ENCODE data around the gene SLC22A15.

The SLC22A15 gene

DNA sequence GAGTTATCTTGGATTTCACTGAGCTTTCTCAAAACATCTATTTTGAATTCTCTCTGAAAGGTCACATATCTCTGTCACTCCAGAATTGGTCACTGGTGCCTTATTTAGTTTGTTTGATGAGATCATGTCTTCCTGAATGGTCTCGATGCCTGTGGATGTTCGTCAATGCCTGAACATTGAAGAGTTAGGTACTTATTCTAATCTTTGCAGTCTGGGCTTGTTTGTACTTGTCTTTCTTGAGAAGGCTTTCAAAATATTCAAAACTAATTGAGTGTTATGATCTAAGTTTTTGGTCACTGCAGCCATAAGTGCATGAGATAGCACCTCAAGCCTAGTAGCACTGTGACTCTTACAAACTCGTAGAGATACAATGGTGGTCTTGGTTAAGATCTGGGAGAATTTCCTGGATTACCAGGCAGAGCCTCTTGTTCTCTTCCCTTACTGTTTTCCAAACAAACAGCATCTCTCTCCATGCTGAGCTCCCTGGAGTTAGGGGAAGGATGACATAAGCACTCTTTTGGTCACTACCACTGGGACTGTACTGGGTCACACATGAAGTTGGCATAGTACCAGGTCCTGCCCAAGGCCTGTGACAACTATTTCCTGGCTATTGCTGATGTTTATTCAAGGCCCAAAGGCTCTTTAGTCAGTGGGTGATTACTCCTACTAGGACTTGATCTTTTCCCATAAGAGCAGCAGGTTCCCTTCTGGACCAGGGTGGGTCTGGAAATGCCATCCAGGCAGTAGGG is 25.6 kb downstream of the SLC22A15 start:
- H3K4me3 ChIP-seq (ENCODE audit: low read depth, low read length) = no peak overlapping the region
- TF ChIP-seq, protein P1, sequence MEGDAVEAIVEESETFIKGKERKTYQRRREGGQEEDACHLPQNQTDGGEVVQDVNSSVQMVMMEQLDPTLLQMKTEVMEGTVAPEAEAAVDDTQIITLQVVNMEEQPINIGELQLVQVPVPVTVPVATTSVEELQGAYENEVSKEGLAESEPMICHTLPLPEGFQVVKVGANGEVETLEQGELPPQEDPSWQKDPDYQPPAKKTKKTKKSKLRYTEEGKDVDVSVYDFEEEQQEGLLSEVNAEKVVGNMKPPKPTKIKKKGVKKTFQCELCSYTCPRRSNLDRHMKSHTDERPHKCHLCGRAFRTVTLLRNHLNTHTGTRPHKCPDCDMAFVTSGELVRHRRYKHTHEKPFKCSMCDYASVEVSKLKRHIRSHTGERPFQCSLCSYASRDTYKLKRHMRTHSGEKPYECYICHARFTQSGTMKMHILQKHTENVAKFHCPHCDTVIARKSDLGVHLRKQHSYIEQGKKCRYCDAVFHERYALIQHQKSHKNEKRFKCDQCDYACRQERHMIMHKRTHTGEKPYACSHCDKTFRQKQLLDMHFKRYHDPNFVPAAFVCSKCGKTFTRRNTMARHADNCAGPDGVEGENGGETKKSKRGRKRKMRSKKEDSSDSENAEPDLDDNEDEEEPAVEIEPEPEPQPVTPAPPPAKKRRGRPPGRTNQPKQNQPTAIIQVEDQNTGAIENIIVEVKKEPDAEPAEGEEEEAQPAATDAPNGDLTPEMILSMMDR (IDR thresholded peaks at IDR 0.05; ENCODE audit: low read depth, low read length) = no peak

DNA sequence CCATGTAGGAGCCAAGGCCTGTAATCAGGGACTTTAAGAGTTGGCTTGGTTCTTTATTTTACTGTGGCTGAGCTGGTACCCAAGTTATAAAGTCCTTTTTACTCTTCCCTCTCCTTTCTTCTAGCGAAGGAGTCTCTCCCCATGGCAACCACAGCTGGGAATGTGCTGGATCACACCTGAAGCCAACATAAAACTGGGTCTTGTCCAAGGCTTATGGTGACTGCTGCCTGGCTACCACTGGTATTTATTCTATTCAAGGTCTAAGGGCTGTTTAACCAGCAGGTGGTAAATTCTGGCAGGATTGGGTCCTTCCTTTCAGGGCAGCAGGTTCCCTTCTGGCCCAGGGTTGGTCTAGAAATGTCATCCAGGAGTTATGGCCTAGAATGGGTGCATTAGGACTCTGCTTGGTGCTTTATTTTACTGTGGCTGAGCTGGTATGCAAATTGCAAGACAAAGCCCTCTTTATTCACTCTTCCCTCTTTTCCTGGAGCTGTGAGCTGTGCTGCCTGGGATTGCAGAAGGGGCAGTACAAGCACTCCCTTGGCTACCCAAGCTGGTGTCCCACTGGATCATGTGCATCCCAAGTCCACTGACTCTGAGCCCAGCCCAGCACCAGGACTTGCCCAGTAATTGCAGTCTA is 26.6 kb downstream of the SLC22A15 start:
- no peak overlapping the region for H3K4me3 ChIP-seq (ENCODE audit: low read depth, low read length)

DNA sequence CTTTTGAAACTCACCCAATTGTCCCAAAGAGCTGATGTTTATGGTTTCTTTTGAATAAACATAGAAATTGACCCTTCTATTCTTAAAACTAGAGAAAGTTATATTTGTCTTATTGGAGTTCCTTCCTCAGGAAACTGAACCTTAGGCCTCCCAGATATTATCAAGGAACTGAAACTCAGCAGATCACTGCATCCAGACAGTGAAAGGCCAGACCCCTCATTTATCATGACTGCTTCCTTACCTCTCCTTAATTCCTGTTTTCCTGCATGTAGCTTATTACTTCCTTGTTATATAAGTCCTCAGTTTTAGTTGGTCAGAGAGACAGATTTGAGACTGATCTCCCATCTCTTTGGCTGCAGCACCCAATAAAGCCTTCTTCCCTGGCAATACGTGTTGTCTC is 27.5 kb downstream of the SLC22A15 start:
- TF ChIP-seq, protein P1 (IDR thresholded peaks at IDR 0.05; ENCODE audit: low read depth, low read length) = no peak
- H3K4me3 ChIP-seq (ENCODE audit: low read depth, low read length) = no peak overlapping the region

More for the DNA sequence above, 26.6 kb downstream of the SLC22A15 start:
- TF ChIP-seq, protein P1 (IDR thresholded peaks at IDR 0.05; ENCODE audit: low read depth, low read length) = no peak

DNA sequence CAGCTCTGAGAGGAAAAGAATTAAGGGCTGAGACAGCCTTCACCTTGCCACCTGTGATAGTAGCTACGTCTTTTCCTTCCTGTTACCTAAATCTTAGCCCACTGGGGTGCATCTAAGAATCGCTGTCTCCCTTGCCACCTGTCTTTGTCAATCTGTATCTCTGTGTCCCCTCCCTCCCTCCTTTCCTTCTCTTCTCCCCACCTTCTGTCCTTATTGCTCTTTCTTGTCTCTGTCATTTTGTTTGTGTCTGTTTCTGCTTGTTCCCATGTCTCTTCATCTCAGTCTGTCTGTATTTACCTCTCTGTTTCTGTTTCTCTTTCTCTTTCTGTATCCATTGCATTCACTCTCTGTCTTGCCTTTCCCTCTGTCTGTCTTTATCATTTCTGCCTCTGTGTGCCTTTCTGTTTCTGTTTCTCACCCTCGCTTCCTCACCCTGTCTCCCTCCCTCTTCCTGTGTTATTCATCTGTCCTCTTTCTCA is 30.2 kb downstream of the SLC22A15 start:
- H3K4me3 ChIP-seq (ENCODE audit: low read depth, low read length) = no peak overlapping the region
- TF ChIP-seq, protein P1 (IDR thresholded peaks at IDR 0.05; ENCODE audit: low read depth, low read length) = no peak

DNA sequence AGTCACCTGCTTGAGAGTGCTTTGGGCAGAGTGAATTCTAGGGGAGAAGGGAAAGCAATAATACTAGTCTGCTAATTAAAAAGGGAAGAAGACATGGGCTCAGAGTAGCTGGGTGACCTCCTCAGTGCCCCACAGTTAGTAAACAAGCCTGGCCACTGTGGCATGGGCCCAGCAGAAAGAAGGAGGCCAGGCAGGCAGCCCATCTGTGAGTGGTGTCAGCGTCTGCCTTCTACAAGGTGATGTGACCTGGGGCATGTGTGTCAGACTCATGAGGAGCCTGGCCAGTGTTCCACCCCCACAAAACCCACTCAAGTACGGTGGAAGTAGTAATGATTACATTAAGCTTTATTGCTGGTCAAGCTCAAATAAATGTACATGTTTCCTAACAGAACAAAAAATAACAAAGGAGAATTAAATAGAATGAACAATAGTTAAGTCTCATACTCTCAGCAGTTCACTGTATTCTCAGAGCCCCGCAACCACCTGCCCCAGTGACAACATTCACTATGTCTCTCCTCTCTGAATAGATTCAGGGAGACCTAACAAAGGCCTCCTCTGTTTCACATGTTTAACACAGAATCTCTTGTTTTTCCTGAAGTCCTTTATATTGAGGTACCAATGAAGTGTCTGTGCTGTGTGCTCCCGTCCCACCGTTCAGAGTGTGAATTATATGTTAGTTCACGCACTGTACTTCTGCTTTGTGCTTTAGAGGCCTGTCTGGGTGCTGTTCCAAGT is 32.5 kb downstream of the SLC22A15 start:
- TF ChIP-seq, protein P1 (IDR thresholded peaks at IDR 0.05; ENCODE audit: low read depth, low read length) = no peak
- H3K4me3 ChIP-seq (ENCODE audit: low read depth, low read length) = no peak overlapping the region

DNA sequence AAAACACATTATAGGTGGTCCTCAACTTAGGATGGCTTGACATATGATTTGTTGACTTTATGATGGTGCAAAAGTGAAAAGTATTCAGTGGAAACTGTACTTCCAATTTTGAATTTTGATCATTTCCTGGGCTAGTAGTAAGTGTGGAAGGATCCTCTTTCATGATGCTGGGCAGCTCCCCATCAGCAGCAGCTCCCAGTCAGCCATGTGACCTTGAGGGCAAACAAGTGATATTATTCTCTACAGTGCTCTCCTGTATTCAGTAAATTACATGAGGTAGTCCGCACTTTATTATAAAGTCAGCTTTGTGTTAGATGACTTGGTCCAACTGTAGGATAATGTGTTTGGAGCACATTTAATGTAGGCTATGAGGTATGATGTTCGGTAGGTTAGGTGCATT is 36.4 kb downstream of the SLC22A15 start:
- TF ChIP-seq, protein P1 (IDR thresholded peaks at IDR 0.05; ENCODE audit: low read depth, low read length) = no peak
- H3K4me3 ChIP-seq (ENCODE audit: low read depth, low read length) = no peak overlapping the region

All from WI38 (cell line).